ENCODE results near the gene CTNNAL1. TPM values are rescaled to one million over a fixed set of nuclear protein-coding genes. Genes with fewer than 3 reads are reported as not detected.

The CTNNAL1 gene
- total and polyA plus RNA-seq, 2 of the 8 experiments (the other 6 are each of a cell fraction or from before 2014, with no cell fraction given), result 23.2 to 66.1 TPM

DNA sequence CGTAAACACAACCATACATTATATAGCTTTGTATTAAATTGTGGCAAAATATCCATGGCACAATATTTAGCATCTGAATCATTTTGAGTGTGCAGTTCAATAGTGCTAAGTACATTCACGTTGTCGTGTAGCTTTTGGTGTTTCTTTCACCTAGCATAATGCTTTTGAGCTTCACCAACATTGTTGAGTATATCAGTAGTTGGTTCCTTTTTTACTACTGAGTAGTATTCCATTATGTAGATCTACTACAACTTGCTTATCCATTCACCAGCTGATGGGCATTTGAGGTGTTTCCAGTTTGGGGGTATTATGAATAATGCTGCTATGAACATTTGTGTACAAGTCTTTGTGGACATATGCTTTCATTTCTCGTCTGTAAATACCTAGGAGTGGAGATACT, 27.3 kb upstream of the CTNNAL1 start:
- CTCF ChIA-PET (ENCODE audit: partially characterized antibody), result interaction anchor here (0.6 to 0.7 kb wide), 2 partner anchors 28 to 56 kb away, joined by 3 read pairs; no protein-coding TSS in a partner anchor
- H3K9ac ChIP-seq (replicated peaks in 1 of 4; ENCODE audit: extremely low read depth in 1 of 4, low read depth in 3 of 4, low read length in 3 of 4), result no peak overlapping the region
- no peak overlapping the region for H3K18ac ChIP-seq (ENCODE audit: extremely low read depth, low read length)
- no peak overlapping the region for H4K5ac ChIP-seq (ENCODE audit: insufficient read length, low read depth, low read length)
- no peak for FAIRE-seq
- DNase-seq (ENCODE audit: low read depth in 1 of 2, low spot score in 2 of 2), result no peak
- H3K56ac ChIP-seq (replicated peaks; ENCODE audit: insufficient read length, low read depth, low read length), result no peak overlapping the region
- no peak overlapping the region for H4K91ac ChIP-seq (replicated peaks; ENCODE audit: insufficient read length, low read length)
- H2BK15ac ChIP-seq (ENCODE audit: low read length), result no peak overlapping the region
- H3K23ac ChIP-seq (ENCODE audit: insufficient read length), result no peak overlapping the region
- no peaks in the 10 kb centered on the region for H3K27me3 ChIP-seq (replicated peaks in 1 of 4; ENCODE audit: control insufficient read depth in 3 of 4, extremely low read depth in 1 of 4, insufficient read depth in 3 of 4, low read length in 3 of 4)
- H2AK5ac ChIP-seq (ENCODE audit: low read depth, low read length), result no peak overlapping the region
- no peak overlapping the region for H3K27ac ChIP-seq (ENCODE audit: low read depth, low read length)
- H2BK12ac ChIP-seq (ENCODE audit: low read depth, low read length), result no peak overlapping the region
- no peak overlapping the region for H2AFZ ChIP-seq (ENCODE audit: low read length)
- H3K14ac ChIP-seq (ENCODE audit: insufficient read length), result no peak overlapping the region
- no peaks in the 10 kb centered on the region for H3K4me1 ChIP-seq (replicated peaks in 1 of 4; ENCODE audit: control insufficient read depth in 3 of 4, insufficient read depth in 4 of 4, low read length in 3 of 4)
- H4K20me1 ChIP-seq (replicated peaks in 1 of 2; ENCODE audit: control insufficient read depth in 1 of 2, insufficient read depth in 2 of 2, low read length in 2 of 2), result peaks cover 2 to 3% of the 10 kb centered on the region in 2 experiments
- H3K23me2 ChIP-seq (ENCODE audit: low read depth, low read length), result no peaks in the 10 kb centered on the region
- TF ChIP-seq CEBPB (IDR thresholded peaks at IDR 0.05; ENCODE audit: low read depth, low read length), result no peak
- TF ChIP-seq EZH2 (IDR thresholded peaks at IDR 0.05; ENCODE audit: low read depth, low read length, severe bottlenecking), result no peak
- no peak for TF ChIP-seq SP1 (IDR thresholded peaks at IDR 0.05; ENCODE audit: low read depth, low read length)
- no peak for TF ChIP-seq BACH1 (IDR thresholded peaks at IDR 0.05; ENCODE audit: low read length)
- no peak for TF ChIP-seq FOSL1 (IDR thresholded peaks at IDR 0.05; ENCODE audit: insufficient read depth, low read depth, low read length)
- no peak for TF ChIP-seq YY1 (IDR thresholded peaks at IDR 0.05; ENCODE audit: low read depth, low read length)
- no peak overlapping the region for H2BK5ac ChIP-seq (ENCODE audit: low read depth, low read length)
- H3K4me3 ChIP-seq (ENCODE audit: extremely low read depth in 1 of 4, insufficient read depth in 2 of 4, low read depth in 3 of 4, low read length in 4 of 4), result no peak overlapping the region
- no peaks in the 10 kb centered on the region for H3K79me1 ChIP-seq (ENCODE audit: low read depth, low read length)
- H4K8ac ChIP-seq (ENCODE audit: extremely low read depth, insufficient read depth, low read length), result no peak overlapping the region
- peaks cover 0 to 69% (median 29%) of the 10 kb centered on the region in 4 experiments; a peak in 6 of 8 replicates for H3K36me3 ChIP-seq (ENCODE audit: control insufficient read depth in 2 of 4, insufficient read depth in 4 of 4, low read length in 3 of 4)
- H3K4me2 ChIP-seq (ENCODE audit: insufficient read depth in 1 of 2, low read depth in 2 of 2, low read length in 2 of 2), result no peak overlapping the region
- no peaks in the 10 kb centered on the region for H3K79me2 ChIP-seq (ENCODE audit: control insufficient read depth in 1 of 2, insufficient read depth in 2 of 2, low read length in 2 of 2)
- H2BK20ac ChIP-seq (ENCODE audit: low read length), result no peak overlapping the region
- 96% methylated on average over 4 of the region's 4 CpGs; no CpG with 5 or more reads in 1 of the 2 experiments for WGBS, 2 experiments (ENCODE audit: extremely low coverage in 1 of 2, insufficient coverage in 1 of 2, insufficient read length in 1 of 2, insufficient replicate concordance in 2 of 2, low coverage in 1 of 2, low lambda C conversion rate in 2 of 2, missing lambda C conversion rate in 1 of 2)
- H2BK120ac ChIP-seq (replicated peaks; ENCODE audit: low read depth, low read length), result no peak overlapping the region
- H3K9me3 ChIP-seq (ENCODE audit: insufficient read depth in 2 of 2, low read depth in 1 of 2, low read length in 1 of 2), result no peaks in the 10 kb centered on the region
- H3K4ac ChIP-seq (replicated peaks; ENCODE audit: insufficient read length, low read depth, low read length), result no peak overlapping the region
- POLR2A ChIA-PET (ENCODE audit: partially characterized antibody), result interaction anchor here (0.8 kb wide), 1 partner anchor 18 kb away, joined by 3 read pairs; no protein-coding TSS in a partner anchor
